Right hindlimb (tissue), 1 donor: Measurements from ENCODE around the gene P2RY6.
A peak's percentile ranks its signal among the peaks of the same experiment; 100 is the strongest.

Source experiments
- DNase-seq: peaks from one replicate; pipeline ENCODE4 v3.0.0-alpha.2; 2018

The P2RY6 gene

GRCh38 chr11:73298233-73298632, 26.1 kb downstream of the P2RY6 start:
- DNase-seq = peak; percentile 12

GRCh38 chr11:73299751-73300150, 27.6 kb downstream of the P2RY6 start:
- DNase-seq = no peak

- DNase-seq = no peak
These were observed 34.1 kb downstream of the P2RY6 start for GRCh38 chr11:73306069-73306841.

GRCh38 chr11:73306977-73307322, 34.8 kb downstream of the P2RY6 start:
- DNase-seq = no peak

- peak; percentile 99 for DNase-seq
These were observed 35.3 kb downstream of the P2RY6 start for GRCh38 chr11:73307323-73308002.

- DNase-seq = peak; percentile 95
These were observed 36.1 kb downstream of the P2RY6 start, which contains the start of gene ARHGEF17 for GRCh38 chr11:73308003-73308960. Gene ARHGEF17, plus strand, starts transcription at chr11:73308276. Its CDS starts 363 bp downstream, at chr11:73308639.

- peak; percentile 94 for DNase-seq
These were observed 37.1 kb downstream of the P2RY6 start for GRCh38 chr11:73308961-73309919.

GRCh38 chr11:73310076-73310475, 37.9 kb downstream of the P2RY6 start:
- DNase-seq = no peak

GRCh38 chr11:73310661-73311393, 38.7 kb downstream of the P2RY6 start:
- DNase-seq = no peak

GRCh38 chr11:73311394-73311869, 39.3 kb downstream of the P2RY6 start:
- DNase-seq = no peak

GRCh38 chr11:73312036-73312435, 39.9 kb downstream of the P2RY6 start:
- no peak for DNase-seq

GRCh38 chr11:73312851-73313327, 40.8 kb downstream of the P2RY6 start:
- peak; percentile 58 for DNase-seq

GRCh38 chr11:73313652-73314051, 41.5 kb downstream of the P2RY6 start:
- no peak for DNase-seq

GRCh38 chr11:73314117-73314961, 42.2 kb downstream of the P2RY6 start:
- DNase-seq = peak; percentile 56

GRCh38 chr11:73315293-73316020, 43.3 kb downstream of the P2RY6 start:
- DNase-seq = no peak

- no peak for DNase-seq
These were observed 44.3 kb downstream of the P2RY6 start for GRCh38 chr11:73316422-73316821.

- no peak for DNase-seq
These were observed 45.2 kb downstream of the P2RY6 start for GRCh38 chr11:73317373-73317772.

GRCh38 chr11:73317803-73318202, 45.7 kb downstream of the P2RY6 start:
- no peak for DNase-seq

GRCh38 chr11:73318501-73319011, 46.4 kb downstream of the P2RY6 start:
- DNase-seq = no peak
